Right lobe of liver (tissue), 4 donors: ENCODE measurements around the gene CREB5.

Experiments
- POLR2A ChIP-seq: fragments of 450-650 bp; IDR thresholded peaks from one replicate; pipeline ENCODE4 v1.6.1; 2017; ENCODE audit warnings: antibody characterized with exemption, mild to moderate bottlenecking
- TF ChIP-seq, protein P1 (sequence below), 4 donors: fragments of 200-600 bp in 3 of 4; fragments of 450-650 bp in 1 of 4; IDR thresholded peaks; one replicate each; pipeline versions ENCODE4 v1.5.1 to v1.8.0; 2016 to 2022; ENCODE audit warnings: antibody characterized with exemption in 4 of 4, mild to moderate bottlenecking in 2 of 4
- donor health status: DM: no; HTN: no; CAD: no.
- donor health status: DM: no; HTN: no; CAD: no.
- donor health status: DM: no; HTN: yes; CAD: no.

DNA sequence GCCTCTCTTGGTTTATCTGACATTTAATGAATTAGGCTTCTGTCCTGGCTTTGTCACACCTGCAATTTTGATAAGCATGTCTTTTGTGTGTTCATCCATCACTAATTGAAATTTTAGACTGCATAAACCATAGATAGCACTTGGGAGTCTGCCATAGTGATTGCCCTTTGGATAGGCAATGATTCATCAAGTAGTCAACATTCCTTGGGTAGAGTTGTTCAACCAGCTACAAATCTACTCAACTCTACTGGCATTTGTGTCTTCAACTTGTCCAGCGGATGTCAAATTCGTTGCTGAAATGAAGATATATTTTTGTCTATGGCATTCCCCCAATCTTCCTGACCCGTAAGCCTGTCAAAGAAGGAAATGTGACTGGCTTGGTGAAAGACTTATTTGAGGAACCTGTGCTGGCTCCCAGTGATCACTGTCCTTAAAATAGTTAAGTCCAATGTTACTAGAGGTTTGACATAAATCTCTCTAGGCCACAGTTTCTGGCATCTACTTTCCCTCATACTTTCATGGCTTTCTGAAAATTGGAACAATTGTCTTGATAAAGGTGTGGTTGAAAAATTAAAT lies 33.7 kb upstream of the CREB5 start:
- TF ChIP-seq, protein P1, sequence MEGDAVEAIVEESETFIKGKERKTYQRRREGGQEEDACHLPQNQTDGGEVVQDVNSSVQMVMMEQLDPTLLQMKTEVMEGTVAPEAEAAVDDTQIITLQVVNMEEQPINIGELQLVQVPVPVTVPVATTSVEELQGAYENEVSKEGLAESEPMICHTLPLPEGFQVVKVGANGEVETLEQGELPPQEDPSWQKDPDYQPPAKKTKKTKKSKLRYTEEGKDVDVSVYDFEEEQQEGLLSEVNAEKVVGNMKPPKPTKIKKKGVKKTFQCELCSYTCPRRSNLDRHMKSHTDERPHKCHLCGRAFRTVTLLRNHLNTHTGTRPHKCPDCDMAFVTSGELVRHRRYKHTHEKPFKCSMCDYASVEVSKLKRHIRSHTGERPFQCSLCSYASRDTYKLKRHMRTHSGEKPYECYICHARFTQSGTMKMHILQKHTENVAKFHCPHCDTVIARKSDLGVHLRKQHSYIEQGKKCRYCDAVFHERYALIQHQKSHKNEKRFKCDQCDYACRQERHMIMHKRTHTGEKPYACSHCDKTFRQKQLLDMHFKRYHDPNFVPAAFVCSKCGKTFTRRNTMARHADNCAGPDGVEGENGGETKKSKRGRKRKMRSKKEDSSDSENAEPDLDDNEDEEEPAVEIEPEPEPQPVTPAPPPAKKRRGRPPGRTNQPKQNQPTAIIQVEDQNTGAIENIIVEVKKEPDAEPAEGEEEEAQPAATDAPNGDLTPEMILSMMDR (IDR thresholded peaks at IDR 0.05) = no peak
- no peak for TF ChIP-seq POLR2A
